M059J (cell line): ENCODE results near the gene SRM. TPM values are rescaled to one million over a fixed set of nuclear protein-coding genes. Genes with fewer than 3 reads are reported as not detected.
"Not testable (repeated sequence)": the region's sequence is repeated elsewhere in the genome, so short reads cannot be mapped to it uniquely, and the experiment has no call there.

ENCODE experiments used
- DNase-seq: peaks from one replicate; pipeline ENCODE4 v3.0.0-alpha.2; 2012; ENCODE audit warnings: low read depth
- total RNA-seq: library from RNA; depleted of rRNA; stranded (reverse); fragments of >200 nt; shearing (Covaris generic); gene quantifications from 2 replicates; pipeline ENCODE4 v1.2.3, GENCODE V29; 2014

SRM gene
- total RNA-seq, 1 experiment from 2014 or later: 83.2 TPM

DNA sequence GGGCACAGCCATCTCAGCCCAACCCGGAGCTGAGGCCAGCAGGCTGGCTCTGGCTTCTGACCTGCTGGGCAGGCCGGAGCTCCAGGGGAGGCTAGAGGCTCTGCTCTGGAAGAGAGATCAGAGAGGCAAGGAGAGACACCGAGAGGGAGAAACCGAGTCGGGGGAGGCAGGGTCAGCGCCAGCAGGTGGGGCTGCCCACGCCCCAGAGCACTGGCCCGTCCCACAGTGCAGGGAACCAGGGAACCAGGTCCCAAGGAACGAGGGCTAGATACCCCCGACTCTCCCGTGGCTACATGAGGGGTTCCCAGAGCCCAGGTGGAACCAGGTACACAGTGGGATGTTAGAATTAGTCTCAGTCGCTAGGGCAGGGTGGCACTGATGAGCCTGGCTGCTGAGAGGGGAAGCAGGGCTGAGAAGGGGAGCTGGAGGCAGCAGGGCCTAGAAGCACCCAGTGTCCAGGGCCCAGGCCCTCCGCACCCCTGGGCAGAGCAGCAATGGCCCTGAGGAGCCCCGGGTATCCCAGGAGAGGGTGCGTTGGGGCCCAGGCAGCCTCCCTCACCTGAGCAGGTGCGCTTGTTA is 14.9 kb downstream of the SRM start:
- no peak for DNase-seq

DNA sequence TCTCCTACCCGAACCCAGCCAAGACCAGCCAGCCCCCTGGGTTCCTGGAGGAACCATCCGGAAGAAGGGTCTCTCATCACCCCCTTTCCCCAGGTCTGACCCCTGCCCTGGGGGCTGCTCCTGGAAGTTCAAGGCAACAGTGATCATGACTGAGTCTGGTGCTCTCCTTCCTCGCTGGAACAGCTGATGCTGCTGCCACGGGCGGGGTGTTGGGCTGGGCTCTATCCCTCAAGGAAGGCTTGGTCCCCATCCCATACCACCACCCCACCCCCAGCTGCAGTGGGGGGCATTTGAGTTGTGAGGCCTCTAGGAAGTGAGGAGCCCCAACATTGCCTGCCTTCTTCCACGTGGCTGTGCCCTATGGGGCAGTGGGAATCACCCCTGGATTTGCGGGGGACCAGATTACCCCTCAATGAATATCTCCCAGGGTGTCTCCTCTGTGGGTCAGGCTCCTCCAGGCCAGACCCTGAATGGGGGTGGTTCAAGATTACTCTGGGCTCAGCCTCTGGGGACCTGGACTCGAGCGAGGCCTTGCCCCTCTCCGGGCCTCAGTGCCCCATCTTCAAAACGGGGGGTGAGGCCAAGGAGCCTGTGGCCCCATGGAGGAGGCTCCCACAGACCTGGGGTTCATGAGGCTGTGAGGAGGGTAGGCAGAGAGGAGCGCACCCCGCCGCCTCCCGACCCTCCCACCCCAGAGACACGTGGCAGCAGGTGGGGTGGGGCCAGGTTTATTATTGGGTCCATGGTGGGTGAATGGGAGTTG is 15.6 kb downstream of the SRM start:
- DNase-seq: no peak

DNA sequence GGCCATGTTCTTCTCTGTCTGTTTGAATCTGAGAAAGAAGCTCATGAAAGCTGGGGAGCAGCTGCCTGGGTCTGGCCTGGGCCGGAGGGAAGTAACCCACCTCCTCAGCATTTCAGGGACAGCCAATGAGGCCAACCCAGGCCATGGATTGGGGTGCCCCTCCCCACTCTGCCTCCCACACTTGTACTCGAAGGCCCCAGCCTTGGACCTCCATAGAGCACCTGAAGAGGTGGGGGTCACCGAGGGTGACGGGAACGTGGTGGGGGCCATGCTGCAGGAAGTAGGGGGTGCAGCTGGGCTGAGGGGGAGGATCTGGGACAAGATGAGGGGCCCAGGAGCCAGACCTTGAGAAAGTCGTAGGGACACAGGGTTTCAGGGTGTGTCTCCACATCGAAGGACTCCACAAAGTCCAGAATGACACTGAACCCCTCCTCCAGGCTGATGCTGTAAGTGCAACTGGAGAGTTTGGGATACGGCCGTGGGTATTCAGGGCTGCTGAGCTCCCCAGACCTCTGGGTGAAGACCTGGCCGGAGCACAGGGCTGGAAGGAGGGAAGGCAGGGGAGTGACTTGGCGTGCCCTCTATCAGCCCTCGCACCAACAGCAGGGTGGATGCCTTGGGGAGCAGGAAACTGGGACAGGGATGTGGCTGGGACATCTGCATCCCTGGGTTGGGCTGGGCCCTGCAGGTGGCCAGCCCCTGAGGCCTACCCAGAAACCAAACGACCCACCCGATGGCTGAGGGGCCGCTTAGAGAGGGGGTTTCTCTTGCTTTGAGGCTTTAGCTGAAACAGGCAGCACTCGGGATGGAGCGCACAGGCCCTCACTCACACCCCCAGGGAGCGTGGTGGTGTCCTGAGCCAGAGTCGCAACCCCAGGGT is 16.6 kb downstream of the SRM start:
- no peak for DNase-seq

DNA sequence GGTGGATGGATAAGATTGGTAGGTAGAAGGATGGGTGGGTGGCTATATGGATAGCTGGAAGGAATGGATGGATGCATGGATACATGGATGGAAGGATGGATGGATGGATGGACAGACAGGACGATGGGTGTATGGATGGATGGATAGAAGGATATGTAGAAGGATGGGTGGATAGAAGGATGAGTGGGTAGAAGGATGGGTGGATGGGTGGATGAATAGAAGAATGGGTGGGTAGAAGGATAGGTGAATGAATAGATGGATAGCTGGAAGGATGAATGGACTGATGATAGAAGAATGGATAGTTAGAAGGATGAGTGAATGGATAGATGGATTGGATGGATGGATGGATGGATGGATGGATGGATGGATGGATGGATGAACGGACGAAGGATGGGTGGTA is 17.8 kb downstream of the SRM start:
- no peak for DNase-seq

DNA sequence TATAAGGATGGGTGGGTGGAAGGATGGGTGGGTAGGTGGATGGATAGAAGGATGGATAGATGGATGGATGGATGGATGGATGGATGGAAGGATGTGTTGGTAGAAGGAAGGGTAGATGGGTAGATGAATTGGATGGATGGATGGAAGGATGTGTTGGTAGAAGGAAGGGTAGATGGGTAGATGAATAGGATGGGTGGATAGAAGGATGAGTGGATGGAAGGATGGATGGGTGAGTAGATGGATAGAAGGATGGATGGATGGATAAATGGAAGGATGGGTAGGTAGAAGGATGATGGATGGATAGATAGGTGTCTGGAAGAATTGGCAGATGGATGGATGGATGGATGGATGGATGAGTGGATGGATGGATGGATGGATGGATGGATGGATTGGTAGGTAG is 18.8 kb downstream of the SRM start:
- DNase-seq: no peak

GRCh38 chr1:11040105-11040429 is 19.8 kb downstream of the SRM start:
- DNase-seq: not testable (repeated sequence)

DNA sequence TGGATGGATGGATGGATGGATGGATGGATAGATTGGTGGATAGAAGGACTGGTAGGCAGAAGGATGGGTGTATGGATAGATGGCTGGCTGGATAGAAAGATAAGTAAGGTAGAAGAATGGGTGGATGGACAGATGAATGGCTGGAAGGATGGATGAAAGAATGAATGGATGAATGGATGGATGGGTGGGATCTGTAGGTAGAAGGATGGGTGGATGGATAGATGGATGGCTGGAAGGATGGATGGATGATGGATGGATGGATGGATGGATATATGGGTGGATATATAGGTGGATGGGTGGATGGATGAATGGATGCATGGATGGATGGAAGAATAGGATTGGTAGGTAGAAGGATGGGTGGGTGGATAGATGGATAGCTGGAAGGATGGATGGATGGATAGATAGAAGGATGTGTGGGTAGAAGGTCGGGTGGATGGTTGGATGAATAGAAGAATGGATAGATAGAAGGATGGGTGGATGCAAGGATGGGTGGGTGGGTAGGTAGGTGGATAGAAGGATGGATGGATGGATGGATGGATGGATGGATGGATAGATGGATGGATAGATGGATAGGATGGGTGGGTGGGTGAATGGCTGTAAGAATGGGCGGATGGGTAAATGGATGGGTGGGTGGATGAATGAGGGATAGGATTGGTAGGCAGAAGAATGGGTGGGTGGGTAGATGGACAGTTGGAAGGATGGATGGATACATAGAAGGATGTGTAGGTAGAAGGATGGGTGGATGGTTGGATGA is 20.3 kb downstream of the SRM start:
- no peak for DNase-seq

GRCh38 chr1:11037740-11038182 is 22.1 kb downstream of the SRM start:
- peak; percentile 76 for DNase-seq

DNA sequence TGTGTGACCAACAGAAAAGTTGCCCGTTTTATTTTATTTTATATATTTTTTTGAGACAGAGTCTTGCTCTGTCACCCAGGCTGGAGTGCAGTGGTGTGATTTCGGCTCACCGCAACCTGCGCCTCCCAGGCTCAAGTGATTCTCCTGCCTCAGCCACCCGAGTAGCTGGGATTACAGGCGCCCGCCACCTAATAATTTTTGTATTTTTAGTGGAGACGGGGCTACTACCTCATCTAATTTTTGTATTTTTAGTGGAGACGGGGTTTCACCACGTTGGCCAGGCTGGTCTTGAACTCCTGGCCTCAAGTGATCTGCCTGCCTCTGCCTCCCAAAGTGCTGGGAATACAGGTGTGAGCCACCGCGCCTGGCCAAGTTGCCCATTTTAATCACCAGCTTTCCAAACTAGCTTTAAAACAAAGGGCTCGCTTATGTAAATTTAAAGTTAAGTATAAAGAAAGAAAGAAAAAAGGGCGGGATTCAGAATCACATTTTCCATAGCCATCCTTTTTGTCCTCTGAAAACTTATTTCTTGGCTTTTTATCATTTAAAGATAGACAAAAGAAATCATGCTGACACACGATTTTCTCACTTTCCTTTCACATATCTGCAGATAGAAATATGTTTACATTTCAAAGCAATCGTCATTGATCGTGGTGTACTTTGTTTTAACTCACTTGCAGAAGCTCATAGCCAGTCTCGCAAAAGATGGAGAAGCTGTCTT is 22.6 kb downstream of the SRM start:
- not testable (repeated sequence) for DNase-seq

DNA sequence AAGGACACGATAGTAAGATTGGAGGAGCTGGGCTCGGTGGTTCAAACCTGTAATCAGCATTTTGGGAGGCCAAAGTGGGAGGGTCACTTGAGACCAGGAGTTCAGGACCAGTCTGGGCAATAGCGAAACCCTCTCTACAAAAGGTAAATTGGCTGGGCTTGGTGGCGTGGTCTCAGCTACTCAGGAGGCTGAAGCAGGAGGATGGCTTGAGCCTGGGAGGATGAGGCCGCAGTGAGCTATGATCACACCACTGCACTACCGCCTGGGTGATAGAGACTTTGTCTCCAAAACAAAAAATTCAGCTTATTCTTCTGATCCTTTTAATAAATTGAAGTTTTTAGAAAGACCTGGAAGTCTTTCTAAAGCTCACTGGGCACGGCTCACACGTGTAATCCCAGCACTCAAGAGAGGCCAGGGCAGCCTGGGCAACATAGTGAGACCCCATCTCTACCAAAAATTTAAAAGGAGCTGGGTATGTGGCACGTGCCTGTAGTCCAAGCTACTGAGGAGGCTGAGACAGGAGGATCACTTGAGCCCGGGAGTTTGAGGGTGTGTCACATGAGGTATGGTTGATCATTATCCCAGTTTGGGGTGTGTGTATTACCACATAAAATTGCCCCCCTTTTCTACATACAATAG is 28.1 kb downstream of the SRM start:
- DNase-seq: no peak

DNA sequence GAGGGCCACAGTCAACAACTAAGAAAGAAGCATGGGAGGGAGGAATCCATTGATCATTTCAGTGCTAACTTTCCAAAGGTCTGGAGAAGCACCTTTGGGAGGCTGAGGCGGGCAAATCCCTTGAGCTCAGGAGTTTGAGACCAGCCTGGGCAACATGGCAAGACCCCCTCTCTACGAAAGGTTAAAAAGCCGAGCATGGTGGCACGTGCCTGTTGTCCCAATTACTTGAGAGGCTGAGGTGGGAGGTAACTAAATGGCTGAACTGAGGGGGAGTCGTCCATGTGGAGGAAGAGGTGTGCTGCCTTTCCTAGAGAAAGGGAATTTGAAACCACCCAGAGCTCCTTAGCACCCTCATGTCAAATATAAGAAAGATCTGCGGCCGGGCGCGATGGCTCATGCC is 29.0 kb downstream of the SRM start:
- no peak for DNase-seq

DNA sequence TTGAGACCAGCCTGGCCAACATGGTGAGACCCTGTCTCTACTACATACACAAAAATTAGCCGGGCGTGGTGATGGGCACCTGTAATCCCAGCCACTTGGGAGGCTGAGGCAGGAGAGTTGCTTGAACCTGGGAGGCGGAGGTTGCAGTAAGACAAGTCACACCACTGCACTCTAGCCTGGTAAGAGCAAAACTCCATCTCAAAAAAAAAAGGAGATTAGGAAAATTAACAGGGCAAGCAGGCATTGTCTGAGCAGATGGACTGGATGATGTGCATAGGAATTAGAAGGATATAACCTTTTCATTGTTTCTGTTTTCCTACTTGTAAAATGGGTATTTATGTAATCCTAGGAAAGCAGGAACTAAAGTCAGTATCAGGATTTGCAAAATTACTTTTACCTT is 31.8 kb downstream of the SRM start:
- DNase-seq: no peak

DNA sequence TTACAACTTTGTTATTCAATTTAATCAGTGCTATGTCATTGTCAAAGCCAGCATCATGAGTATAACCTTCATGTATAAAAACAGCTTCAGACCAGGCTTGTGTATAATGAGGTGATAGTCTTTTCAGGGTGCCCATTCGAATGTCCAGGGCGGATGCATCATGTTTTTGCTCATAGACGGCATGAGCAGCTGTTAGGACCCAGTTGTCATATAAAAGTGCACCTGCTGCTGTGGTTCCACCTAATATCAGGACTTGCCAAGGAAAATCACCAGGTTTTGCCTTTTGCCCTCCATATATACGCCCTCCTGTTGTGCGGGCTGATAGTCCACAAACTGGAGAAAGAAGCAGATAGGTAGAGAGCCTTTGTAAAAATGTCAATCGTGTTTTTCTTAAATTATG is 32.5 kb downstream of the SRM start:
- DNase-seq: no peak

DNA sequence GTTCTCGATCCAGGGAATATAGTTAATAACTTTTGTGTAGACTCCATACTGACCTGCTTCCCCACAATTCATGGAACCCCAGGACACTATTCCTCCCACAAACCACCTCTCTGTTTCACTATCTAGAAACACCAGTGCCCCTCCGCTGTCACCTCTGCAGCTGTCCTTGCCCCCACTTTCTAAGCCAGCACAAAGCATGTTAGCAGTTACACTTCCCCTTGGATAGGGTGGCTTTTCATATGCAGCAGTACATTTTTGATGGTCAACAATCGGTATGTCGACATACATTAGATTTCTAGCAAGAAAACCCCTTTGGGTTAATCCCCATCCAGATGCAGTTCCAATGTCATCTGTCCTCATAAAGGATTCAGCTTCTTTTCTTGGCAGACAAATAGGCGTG is 32.9 kb downstream of the SRM start:
- DNase-seq: no peak

GRCh38 chr1:11026052-11026451 is 33.8 kb downstream of the SRM start:
- no peak for DNase-seq

- DNase-seq: no peak
These were observed 34.2 kb downstream of the SRM start for GRCh38 chr1:11025618-11026017.

DNA sequence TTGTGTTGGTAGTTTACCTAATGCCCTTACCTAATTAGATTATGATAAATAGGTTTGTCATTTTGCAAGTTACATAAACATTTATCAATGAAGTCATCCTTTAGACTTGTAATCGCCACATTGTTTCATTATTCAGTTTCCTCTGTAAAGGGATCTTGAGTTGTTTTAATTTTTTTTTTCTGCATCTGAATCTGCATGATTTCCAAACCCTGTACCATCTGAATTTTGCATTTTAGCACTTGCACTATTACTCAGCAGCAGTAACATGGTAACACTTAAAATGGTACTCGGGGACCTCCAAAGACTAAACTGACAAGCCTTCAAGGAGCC is 35.0 kb downstream of the SRM start:
- no peak for DNase-seq

DNA sequence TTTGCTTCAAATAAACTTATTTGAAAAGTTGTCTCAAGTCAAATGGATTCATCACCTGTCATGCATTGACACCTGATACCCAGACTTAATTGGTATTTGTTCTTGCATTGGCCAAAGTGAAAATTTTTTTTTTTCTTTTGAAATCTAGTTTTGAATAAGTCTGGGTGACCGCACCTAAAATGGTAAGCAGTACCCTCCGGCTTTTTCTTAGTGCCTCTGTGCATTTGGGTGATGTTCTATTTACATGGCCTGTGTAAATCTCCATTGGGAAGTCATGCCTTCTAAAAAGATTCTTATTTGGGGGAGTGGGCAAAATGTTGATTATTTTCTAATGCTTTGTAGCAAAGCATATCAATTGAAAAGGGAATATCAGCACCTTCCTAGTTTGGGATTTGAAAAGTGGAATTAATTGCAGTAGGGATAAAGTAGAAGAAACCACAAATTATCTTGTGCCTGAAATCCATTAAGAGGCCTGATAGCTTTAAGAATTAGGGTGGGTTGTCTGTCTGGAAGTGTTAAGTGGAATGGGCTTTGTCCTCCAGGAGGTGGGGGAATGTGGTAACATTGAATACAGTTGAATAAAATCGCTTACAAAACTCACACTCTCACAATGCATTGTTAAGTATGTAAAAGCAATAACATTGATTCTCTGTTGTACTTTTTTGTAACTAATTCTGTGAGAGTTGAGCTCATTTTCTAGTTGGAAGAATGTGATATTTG is 35.5 kb downstream of the SRM start:
- DNase-seq: no peak

DNA sequence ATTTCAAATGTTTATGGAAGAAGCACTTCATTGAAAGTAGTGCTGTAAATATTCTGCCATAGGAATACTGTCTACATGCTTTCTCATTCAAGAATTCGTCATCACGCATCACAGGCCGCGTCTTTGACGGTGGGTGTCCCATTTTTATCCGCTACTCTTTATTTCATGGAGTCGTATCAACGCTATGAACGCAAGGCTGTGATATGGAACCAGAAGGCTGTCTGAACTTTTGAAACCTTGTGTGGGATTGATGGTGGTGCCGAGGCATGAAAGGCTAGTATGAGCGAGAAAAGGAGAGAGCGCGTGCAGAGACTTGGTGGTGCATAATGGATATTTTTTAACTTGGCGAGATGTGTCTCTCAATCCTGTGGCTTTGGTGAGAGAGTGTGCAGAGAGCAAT is 36.6 kb downstream of the SRM start:
- DNase-seq: no peak

DNA sequence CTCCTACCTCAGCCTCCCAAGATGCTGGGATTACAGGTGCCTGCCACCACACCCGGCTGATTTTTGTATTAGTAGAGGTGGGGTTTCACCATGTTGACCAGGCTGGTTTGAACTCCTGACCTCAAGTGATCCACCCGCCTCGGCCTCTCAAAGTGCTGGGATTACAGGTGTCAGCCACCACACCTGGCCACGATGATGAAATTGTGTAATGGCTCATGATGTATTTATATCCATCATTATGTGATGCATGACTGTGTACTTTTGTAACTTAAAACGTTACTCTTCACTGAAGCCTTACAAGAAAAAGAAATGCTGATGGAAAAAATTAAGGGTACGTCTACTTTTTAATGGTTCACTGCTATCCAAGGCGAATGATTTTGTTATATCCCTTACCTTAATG is 39.8 kb downstream of the SRM start:
- DNase-seq: no peak
